HL-60 (cell line): ENCODE results near the gene NR2C2AP.
A peak's percentile ranks its signal among the peaks of the same experiment; 100 is the strongest.

Experiments used
- DNase-seq, 2 experiments: peaks; one replicate each; pipeline ENCODE4 v3.0.0-alpha.2; 2010 to 2020; ENCODE audit warnings: low read depth in 1 of 2, low spot score in 1 of 2
- H3K27ac ChIP-seq: fragments of 250-450 bp; sonication (Bioruptor Pico); replicated peaks from 2 replicates; pipeline ENCODE4 v1.5.1; 2020; ENCODE audit warnings: mild to moderate bottlenecking, moderate library complexity
- H3K27me3 ChIP-seq: fragments of 250-450 bp; sonication (Bioruptor Pico); 2 replicates; pipeline ENCODE4 v1.5.1; 2021; ENCODE audit warnings: mild to moderate bottlenecking, moderate library complexity; ENCODE audit not compliant: insufficient read depth, poor library complexity, severe bottlenecking
- H3K4me3 ChIP-seq: replicated peaks from 2 replicates; pipeline ENCODE4 v1.5.1; 2011; ENCODE audit warnings: mild to moderate bottlenecking, control low read depth, low read length; ENCODE audit not compliant: insufficient read depth
- CTCF ChIP-seq: IDR thresholded peaks from one replicate; pipeline ENCODE4 v1.5.1; 2011; ENCODE audit warnings: low read length, control low read depth, inconsistent platforms; ENCODE audit not compliant: insufficient read depth
- GABPA ChIP-seq: IDR thresholded peaks from 2 replicates; pipeline ENCODE4 v1.6.1; 2012; ENCODE audit warnings: low read depth
- POLR2AphosphoS5 ChIP-seq: IDR thresholded peaks from 2 replicates; pipeline ENCODE4 v1.6.1; 2012; ENCODE audit warnings: low read depth
- REST ChIP-seq: IDR thresholded peaks from 2 replicates; pipeline ENCODE4 v1.6.1; 2012; ENCODE audit warnings: low read depth; ENCODE audit not compliant: insufficient replicate concordance
- SPI1 ChIP-seq: IDR thresholded peaks from 2 replicates; pipeline ENCODE4 v1.6.1; 2012; ENCODE audit warnings: low read depth, mild to moderate bottlenecking, borderline replicate concordance

The NR2C2AP gene

GRCh38 chr19:19191768-19192077, 11.5 kb downstream of the NR2C2AP start:
- Histone ChIP-seq H3K27me3 (no peaks in the 10 kb centered on the region), H3K4me3 (peak overlapping the region; percentile 67), H3K27ac (peak overlapping the region; percentile 100)
- DNase-seq = peak in 1 of 2 experiments; percentile 22
- TF ChIP-seq GABPA (no peak), CTCF (no peak), REST (no peak), SPI1 (no peak), POLR2AphosphoS5 (no peak)

- TF ChIP-seq GABPA (no peak), POLR2AphosphoS5 (no peak), CTCF (no peak), SPI1 (no peak), REST (no peak)
- no peak for DNase-seq
- Histone ChIP-seq H3K4me3 (no peak overlapping the region), H3K27ac (peak overlapping the region; percentile 92), H3K27me3 (no peaks in the 10 kb centered on the region)
Observed at GRCh38 chr19:19186742-19187141, 16.5 kb downstream of the NR2C2AP start.

- peak; percentile 69 for TF ChIP-seq POLR2AphosphoS5
- TF ChIP-seq SPI1 = peak; percentile 87; the same call in 1 of the 2 replicates
- no peak for TF ChIP-seq REST
- peak; percentile 92 to 95 for DNase-seq
- H3K27ac ChIP-seq = peak overlapping the region; percentile 92
- H3K27me3 ChIP-seq = no peaks in the 10 kb centered on the region
- no peak overlapping the region for H3K4me3 ChIP-seq
Observed at GRCh38 chr19:19185853-19186740, 17.1 kb downstream of the NR2C2AP start.
